GM19238 (cell line): ENCODE measurements around the gene SAMHD1.
"Not testable (repeated sequence)": the region's sequence is repeated elsewhere in the genome, so short reads cannot be mapped to it uniquely, and the experiment has no call there.

Source experiments
- DNase-seq: peaks from one replicate; pipeline ENCODE4 v3.0.0; 2011; ENCODE audit warnings: low spot score; ENCODE audit not compliant: insufficient read length

Gene SAMHD1

DNA sequence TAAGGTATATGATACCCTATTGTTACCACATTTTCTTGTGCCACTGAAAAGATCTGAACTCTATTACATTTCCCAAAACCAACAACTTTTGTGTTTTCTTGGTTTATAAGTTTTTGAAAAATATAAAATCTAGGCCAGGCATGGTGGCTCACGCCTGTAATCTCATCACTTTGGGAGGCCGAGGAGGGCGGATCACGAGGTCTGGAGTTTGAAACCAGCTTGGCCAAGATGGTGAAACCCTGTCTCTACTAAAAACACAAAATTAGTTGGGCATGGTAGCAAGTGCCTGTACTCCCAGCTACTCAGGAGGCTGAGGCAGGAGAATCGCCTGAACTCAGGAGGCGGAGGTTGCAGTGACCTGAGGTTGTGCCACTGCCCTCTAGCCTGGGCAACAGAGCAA, 34.3 kb downstream of the SAMHD1 start:
- no peak for DNase-seq

DNA sequence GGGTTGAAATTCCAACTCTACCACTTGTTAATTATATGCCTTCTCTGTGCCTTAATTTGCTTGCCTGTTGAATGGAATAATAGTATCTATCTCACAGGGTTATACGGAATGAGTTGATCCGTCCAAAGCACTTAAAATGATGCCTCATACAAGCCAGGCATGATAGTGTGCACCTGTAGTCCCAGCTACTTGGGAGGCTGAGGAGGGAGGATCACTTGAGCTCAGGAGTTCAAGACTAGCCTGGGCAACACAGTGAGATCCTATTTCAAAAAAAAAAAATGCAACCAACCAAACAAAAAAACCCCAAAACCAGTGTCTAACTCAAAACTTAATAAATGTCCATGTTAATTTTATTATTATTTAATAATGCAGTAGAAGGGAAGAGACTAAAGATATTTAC, 35.3 kb downstream of the SAMHD1 start:
- DNase-seq: no peak

DNA sequence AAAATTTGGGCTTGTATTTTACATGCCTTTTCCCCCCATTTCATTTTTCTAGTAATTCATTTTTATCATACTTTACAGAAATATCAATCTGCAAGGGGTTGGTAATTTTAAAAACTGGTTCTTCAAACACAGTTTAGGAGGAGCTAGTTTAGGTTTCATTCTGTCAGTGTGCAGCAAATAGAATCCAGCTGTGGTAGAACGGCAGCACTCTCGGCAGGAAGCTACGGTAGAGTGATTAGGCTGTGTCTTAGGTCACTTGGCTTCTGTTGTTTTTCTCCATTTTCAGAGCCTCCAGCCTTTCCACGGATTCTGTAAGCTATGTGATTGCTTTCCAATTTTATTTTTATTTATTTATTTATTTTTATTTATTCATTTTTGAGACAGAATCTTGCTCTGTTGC, 42.9 kb downstream of the SAMHD1 start:
- peak; percentile 28 for DNase-seq

DNA sequence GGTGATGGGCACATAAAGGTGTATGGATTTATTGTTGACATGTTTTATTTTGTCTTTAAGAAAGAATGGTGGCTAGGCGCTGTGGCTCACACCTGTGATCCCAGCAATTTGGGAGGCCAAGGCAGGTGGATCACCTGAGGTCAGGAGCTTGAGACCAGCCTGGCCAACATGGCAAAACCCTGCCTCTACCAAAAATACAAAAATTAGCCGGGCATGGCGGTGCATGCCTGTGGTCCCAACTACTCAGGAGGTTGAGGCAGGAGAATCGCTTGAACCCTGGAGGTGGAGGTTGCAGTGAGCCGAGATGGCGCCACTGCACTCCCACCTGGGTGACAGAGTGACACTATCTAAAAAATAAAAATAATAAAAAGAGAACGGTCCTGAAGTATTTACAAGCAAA, 45.4 kb downstream of the SAMHD1 start:
- DNase-seq: not testable (repeated sequence)

DNA sequence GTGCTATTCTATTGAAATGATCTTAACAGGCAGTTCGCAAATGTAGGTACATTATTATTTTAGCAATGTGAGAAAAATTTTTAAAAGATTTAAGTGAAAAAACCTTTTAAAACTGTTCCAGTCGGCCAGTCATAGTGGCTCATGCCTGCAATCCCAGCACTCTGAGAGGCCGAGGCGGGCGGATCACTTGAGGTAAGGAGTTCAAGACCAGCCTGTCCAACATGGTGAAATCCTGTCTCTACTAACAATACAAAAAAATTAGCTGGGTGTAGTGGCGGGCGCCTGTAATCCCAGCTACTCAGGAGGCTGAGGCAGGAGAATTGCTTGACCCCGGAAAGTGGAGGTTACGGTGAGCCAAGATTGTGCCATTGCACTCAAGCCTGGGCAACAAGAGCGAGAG, 45.9 kb downstream of the SAMHD1 start:
- DNase-seq: not testable (repeated sequence)

DNA sequence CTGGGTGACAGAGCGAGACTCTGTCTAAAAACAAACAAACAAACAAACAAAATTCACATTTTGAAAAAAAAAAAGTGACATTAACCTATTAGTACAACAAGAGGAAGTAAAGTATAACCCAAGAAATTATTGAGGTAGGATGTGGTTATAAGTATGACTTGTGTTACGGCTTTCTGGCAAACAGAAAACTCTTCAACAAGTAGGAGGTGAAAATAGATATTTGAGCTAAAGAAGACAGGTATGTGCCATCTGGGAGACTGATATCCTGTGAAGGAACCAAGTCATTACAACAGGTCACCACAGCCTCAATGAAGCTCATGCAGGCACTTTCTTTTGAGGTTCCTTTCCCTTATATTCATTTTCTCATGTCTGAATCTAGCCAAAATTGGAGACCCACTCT, 46.8 kb downstream of the SAMHD1 start:
- DNase-seq: no peak

DNA sequence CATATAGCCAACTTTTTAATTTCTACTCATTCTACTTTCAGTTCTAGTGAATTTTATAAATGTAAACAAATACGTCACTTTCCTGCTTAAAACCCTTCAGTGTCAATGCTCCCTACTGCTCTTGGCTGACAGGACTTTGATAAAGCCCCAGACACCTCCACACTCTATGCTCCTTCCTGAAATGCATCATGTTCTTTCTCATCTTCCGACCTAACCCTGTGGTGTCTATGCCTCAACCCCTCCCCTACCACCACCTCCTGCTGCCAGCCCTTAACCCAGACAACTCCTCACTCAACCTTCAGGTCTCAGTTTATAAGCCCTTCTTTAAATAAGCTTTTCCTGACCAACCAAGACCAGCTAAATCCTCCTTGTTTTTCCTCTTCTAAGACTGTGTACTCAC, 56.5 kb downstream of the SAMHD1 start:
- DNase-seq: no peak

DNA sequence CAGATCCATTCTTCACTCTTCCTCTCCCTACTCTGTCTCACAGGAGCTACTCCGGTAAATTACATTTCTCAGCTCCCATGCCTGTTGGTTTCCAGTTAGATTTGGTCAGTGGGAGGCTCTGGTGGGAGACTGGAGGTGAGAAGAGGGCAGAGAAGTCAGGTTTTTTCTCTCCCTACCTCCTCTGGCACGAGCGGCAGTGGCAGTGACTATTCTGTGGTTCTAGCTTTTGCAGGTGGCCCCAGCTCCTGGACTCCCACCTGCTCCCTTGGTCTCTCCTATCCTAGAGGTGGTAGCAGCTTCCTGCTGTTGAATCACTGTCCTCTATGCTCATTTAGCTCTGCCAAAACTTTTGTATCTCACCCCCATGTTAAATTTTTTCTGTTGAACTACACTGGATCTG, 57.7 kb downstream of the SAMHD1 start:
- DNase-seq: no peak

DNA sequence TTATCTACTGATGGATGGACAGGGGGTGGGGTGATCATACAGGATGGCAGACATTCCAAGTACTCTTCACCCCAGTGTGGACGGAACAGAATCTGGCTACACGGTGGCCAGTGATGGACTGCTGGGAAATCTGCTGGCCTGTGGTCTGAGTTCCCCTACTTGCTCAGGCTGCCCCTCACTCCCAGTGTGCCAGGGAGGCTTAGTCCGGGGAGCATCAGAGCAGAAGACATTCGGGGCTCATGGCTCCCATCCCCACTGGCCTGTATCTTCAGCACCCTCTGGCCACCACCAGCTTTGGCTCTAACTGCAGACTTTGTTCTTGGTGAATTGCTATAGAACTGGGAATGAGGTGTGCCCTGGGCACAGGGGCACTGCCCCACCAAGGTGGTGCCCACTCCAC, 60.3 kb downstream of the SAMHD1 start:
- DNase-seq: no peak

DNA sequence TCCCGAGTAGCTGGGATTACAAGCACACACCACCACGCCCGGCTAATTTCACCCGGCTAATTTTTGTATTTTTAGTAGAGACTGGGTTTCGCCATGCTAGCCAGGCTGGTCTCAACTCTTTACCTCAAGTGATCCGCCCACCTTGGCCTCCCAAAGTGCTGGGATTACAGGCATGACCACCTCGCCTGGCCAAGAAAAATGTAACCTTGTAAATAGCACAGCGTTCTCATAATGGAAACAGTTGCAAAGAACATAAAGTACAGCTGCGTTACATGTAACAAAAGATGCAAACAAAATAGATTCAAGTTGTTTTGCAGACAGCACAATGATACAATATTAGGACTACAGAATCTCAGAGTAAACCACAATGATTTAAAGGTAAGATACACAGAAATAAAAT, 60.9 kb downstream of the SAMHD1 start:
- no peak for DNase-seq

DNA sequence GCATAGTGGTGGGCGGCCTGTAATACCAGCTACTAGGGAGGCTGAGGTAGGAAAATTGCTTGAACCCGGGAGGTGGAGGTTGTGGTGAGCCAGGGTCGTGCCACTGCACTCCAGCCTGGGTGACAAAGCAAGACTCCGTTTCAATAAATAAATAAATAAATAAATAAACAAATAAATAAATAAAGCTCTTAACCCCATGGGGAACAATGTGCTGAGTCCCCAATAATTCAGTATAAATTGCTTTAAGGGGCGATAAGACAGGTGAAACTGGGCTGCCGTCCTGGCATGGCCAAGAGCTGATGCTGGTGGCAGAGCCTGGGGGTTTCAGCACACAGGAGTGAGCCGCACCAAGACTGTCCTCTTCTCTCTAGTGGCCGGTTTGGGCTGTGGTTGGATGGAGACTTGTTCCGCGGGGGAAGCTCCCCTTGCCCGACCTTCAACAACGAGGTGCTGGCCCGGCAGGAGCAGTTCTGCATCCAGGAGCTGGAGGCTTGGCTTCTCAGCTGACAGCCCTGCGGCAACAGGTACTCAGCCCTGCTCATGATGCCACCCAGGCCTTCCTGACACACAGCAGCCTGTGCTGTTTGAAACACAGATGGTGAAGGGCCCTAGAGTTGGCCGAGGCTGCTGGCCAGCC, 62.5 kb downstream of the SAMHD1 start:
- DNase-seq: no peak

DNA sequence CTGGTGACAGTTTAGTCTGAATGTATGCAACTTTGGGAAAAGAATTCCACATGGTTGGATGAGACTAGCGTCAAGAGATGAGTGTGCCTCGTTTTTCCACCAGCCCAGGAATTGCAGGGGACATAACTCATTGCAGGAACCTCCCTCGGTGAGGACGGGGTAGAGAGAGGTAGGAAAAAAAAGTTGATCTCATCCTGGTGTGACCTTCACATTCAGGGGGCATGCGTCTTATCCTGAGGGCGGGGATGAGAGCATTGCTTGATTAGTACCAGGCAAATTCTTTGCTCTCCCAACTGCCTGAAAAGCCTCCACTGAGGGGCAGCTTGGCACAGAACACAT, 63.8 kb downstream of the SAMHD1 start:
- DNase-seq: no peak

DNA sequence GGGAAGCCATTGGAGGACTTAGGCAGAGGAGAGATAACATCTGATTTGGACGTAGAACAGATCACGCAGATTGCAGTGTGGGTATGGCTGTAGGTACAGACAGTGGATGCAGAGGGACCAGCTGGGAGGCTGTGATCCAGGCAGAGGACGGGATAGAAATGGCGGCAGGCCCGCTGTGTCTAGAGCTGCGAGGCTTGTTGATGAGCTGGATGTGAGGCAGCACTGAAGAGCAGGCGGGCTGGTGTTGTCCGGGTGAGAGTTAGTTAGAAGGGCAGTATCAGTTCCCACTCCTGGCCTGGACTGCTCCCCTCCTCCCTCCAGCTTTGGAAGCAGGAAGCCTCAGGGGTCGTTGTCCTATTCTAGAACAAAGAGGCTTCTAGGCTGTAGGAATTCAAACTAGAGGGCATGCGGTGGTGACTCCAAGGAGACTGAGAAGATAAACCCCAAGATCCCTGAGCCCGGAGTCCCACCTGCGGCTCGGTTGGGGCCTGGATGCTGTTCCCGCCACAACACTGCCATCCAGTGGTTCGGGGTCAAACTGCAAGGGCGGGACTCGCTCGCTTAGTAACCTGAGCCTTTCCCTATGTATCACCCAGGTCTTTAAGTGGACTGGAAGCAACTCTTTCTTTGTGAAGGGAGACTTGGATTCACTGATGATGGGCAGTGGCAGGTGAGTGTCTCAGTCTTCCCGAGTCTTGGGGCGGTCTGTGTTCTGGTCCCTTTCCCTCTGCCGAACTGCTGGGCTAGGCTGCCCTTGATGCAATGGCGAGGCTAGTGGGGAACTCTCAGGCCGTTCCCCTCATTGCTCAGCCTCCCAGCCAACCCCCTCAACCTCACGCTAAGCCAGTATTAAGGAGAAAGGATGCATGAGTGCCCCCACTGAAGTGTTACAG, 64.4 kb downstream of the SAMHD1 start:
- peak; percentile 82 for DNase-seq

DNA sequence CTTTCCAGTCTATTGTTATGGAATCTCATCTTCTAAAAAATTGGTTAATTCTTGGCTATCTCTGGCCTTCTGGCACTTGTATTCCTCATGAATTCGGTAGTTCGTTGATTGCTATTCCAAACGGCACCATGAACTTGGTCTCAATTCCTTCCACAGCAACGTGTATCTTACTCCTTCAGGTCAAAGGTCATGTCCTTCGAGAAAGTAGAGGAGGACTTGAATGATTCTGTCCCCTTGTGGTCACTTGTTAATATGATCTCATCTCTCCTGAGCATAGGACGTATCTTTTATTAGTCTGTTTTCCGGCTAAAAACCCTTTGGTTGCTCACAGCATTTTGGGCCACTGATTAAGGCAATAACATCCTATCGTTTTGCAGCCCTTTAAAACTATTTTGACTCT, 66.2 kb downstream of the SAMHD1 start:
- DNase-seq: no peak

DNA sequence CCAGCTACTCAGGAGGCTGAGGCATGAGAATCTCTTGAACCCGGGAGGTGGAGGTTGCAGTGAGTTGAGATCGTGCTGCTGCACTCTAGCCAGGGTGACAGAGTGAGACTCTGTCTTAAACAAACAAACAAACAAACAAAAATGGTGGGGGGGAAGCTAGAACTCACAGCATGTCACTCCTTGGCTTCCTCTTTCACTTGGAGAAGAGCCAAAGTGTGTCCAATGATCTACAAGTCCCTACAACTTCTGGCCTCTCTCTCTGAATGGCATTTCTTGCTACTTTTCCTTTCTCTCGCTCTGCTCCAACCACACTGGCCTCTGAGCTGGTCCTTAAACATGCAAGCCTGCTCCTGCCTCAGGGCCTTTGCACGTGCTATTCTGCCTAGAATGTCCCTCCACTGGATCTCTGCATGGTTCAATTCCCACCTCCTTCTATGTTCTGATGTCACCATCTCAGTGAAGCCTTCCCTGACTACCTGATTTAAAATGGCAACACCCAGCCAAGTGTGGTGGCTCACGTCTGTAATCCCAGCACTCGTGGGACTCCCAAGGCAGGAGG, 67.5 kb downstream of the SAMHD1 start:
- DNase-seq: no peak

DNA sequence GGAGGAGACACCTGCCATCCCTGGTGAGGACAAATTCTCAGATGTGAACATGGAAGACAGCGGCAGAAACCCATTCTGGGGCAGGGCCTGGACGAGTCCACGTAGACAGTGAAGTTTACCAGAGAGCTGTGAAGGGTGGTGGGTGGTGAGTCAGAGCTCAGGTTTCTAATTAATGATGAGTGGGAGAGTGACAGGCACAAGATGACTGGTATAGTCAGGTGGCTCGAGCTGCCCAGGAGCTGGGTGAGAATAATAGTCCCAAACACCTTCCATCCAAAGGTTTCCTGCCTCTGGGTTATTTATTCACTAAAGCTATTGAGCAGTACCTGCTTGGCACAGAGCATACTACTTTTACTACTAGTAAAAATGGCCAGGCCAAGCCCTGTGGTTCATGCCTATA, 69.6 kb downstream of the SAMHD1 start:
- no peak for DNase-seq

DNA sequence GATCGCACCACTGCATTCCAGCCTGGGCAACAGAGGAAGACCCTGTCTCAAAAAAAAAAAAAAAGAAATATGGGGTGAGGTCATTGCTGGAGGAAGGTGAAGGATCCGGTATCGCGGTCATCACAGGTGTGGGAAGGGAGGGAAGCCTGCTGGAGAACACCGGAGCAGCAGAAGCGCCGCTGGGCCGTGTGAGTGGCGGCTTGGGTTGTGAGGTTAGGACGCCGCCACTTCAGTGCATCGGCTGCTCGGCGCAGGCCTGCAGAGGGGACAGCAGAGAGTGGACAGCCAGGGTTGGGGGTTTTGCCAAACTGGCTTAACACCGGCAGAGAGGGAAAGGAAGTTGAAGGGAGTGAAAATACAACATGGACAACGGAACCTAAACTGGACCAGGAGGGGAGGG, 70.2 kb downstream of the SAMHD1 start:
- DNase-seq: no peak

DNA sequence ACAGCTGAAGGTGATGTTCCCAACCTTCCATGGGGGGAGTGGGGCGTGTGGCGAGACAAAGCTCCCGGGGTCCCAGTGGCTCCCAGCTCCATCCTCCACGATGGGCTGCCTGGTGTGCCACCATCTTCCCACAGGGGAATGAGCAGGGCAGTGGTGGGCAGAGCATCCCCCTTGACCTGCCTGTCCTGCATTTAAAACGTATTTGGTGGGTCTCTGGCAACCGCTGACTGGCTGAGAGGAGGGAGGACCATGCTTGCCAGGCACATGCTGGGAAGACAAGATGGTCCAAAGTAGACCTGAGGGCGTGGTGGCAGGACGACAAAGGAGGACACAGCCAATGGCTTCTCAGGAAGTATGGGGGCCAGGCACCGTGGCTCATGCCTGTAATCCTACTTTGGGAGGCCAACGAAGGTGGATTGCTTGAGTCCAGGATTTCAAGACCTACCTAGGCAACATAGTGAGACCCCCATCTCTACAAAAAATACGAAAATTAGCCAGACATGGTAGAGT, 70.7 kb downstream of the SAMHD1 start:
- no peak for DNase-seq

DNA sequence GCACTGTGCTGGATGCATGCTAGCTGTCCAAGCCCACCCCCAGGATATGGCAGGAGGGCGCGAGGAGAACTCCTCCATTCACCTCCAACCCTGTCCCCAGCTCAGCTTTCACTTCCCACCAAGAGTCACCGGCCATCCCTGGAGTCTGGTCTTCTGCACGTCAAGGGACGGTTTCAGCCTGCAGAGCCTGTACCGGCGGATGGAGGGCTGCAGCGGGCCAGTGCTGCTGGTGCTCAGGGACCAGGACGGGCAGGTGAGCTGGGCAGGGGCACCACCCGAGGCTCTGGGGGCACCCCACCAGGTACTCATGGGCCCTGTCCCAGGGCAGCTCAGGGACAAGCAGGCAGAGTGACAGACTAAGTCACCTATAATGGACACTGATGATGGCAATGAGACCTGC, 72.6 kb downstream of the SAMHD1 start:
- no peak for DNase-seq

DNA sequence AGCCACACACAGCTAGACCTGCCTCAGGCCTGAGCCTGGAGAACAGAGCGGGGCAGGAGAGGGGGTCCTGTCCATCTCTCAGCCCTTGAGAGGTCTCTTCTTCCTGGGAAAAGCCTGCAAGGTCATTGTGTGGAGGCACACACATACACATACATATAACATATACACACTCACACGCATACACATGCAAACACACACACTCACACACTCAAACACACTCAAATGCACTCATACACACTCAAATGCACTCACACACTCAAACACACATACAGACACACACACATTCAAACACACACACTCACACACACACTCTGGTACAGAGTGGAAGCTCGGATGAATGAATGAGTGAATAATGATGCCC, 75.1 kb downstream of the SAMHD1 start:
- DNase-seq: no peak

DNA sequence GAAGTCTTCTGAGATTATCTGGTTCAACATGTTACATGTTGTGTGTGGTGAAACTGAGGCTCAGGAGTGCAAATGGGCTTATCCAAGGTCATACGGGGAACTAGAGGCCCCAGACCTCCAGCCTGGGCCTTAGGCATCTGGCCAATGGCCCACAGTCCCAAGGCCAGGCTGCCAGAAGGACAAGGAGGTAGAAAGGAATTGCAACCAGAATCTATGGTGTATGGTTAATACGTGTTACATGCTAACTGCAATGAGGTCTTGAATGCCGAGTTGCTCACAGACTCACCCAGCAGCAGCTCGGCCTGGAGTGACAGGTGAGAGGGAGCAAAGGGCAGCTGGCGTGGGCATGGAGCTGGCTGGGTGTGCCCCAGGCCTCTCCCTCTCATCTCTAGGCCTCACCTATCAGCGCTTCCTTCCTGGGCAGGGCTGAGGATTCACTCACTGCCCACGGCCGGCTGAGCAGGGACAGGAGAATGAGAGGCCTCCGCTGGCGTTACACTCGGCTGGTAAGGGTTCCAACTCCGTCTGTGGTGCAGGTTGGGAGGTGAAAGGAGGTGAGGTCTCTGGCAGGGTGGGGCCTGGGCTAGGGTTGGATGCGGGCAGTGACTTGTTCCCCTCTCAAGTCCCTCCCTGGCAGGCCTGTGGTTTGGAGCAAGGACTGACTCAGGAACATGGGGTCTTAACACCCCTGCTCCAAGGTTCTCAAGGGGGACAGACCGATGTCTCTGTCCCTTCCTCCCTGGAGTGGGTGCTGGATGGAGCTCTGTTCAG, 75.6 kb downstream of the SAMHD1 start, which contains the start of gene TLDC2:
TLDC2 (plus strand) TSS at position 437 of the 771 bp plus-strand sequence; CDS start at position 474, 37 bp downstream.
- no peak for DNase-seq

DNA sequence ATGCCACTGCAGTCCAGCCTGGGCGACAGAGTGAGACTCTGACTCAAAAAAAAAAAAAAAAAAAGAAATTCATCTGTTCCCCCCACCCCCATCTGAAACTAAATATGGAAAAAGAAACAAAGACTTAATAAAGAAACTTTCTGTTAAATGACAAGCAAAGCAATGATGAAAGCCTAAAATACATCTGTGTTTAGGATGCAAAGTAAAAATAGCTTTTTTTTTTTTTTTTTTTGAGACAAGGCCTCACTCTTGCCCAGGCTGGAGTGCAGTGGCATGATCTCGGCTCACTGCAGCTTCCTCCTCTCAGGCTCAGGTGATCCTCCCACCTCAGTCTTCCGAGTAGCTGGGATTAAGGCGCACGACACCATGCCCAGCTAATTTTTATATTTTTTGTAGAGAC, 76.4 kb downstream of the SAMHD1 start:
- not testable (repeated sequence) for DNase-seq
